Body of pancreas (tissue), 4 donors: ENCODE results near the gene KRT3. TPM values are rescaled to one million over a fixed set of nuclear protein-coding genes. Genes with fewer than 3 reads are reported as not detected.

Experiments used
- ATAC-seq: fragments of 150-250 bp; one replicate; pipeline ENCODE4 v1.9.1; 2016
- DNase-seq, 4 donors: peaks; one replicate each; pipeline ENCODE4 v3.0.0-alpha.2; 2019
- H3K27ac ChIP-seq, 4 donors: fragments of 200-600 bp; sonication (generic); 1 replicate in 3 of 4; 2 replicates in 1 of 4; pipeline versions ENCODE4 v1.5.1 to v1.6.1; 2016 to 2019; ENCODE audit warnings: mild to moderate bottlenecking in 1 of 4, mixed read lengths in 1 of 4, moderate library complexity in 1 of 4
- H3K27me3 ChIP-seq, 2 donors: fragments of 200-600 bp; sonication (generic); one replicate each; pipeline ENCODE4 v1.6.0; 2016; ENCODE audit warnings: mild to moderate bottlenecking in 1 of 2
- H3K36me3 ChIP-seq, 2 donors: fragments of 200-600 bp; sonication (generic); replicated peaks in 1 of 2; 2 replicates each; pipeline ENCODE4 v1.5.1; 2016; ENCODE audit warnings: low read depth in 2 of 2; ENCODE audit not compliant: insufficient read depth in 1 of 2
- H3K4me1 ChIP-seq: fragments of 200-600 bp; sonication (generic); one replicate; pipeline ENCODE4 v1.6.0; 2016
- H3K4me3 ChIP-seq, 2 donors: fragments of 200-600 bp; sonication (generic); 1 replicate in 1 of 2; 2 replicates in 1 of 2; pipeline ENCODE4 v1.5.1; 2016 to 2019
- H3K9me3 ChIP-seq, 3 donors: fragments of 200-600 bp; sonication (generic); 1 replicate in 2 of 3; 2 replicates in 1 of 3; pipeline ENCODE4 v1.5.1; 2016
- POLR2A ChIP-seq, 3 donors: fragments of 450-650 bp; IDR thresholded peaks; one replicate each; pipeline ENCODE4 v1.6.1; 2016; ENCODE audit warnings: antibody characterized with exemption in 3 of 3, mild to moderate bottlenecking in 2 of 3
- WGBS, 2 donors: methylation state at CpG; one replicate each; pipeline ENCODE4 v1.1.5; 2017; 5-methylcytosine and 5-hydroxymethylcytosine counted together
- intact Hi-C: fragments of 100-400 bp; cut with DNase I; formaldehyde crosslinking; loops from one replicate; pipeline ENCODE4 v1.15.1; 2023
- total RNA-seq, 2 donors: library from RNA; depleted of rRNA; stranded (reverse); fragments of >200 nt; gene quantifications; one replicate each; pipeline ENCODE4 v1.1.0, GENCODE V29; 2016
- TF ChIP-seq, protein P1 (sequence below), 7 experiments: fragments of 450-650 bp in 4 of 7; fragments of 200-600 bp in 3 of 7; sonication (generic) in 3 of 7; IDR thresholded peaks; one replicate each; pipeline ENCODE4 v1.5.1; 2016 to 2019; ENCODE audit warnings: antibody characterized with exemption in 7 of 7

The KRT3 gene
- total RNA-seq, 2 donors from 2014 or later = not detected

DNA sequence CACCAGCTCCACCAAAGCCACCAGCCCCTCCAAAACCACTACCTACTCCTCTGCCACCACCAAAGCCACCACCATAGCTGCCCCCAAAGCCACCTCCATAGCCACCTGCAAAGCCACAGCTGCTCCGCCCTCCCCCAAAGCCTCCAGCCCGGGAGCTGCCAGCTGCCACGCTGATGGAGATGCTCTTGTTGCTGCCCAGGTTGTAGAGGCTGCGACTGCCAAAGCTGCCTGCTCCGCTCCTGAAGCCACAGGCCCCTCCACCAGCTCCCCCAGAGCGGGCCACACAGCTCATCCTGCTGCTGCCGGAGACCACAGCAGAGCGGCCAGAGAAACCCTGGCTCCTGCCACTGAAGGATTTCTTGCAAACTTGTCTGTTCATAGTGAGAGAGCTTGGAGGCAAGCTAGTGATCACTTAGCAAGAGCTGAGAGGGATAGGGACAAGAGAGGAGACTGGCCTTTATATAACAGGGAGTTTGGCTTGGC, 19.0 kb downstream of the KRT3 start, which contains the start of gene KRT76:
Gene KRT76 (minus strand): TSS at position 433 of the 483 bp plus-strand sequence. CDS start 54 bp downstream, at position 379.
- DNase-seq (no peak), ATAC-seq (no peak)
- Histone ChIP-seq H3K4me3 (no peak within 1 kb of the TSS), H3K9me3 (no peaks in the 10 kb centered on the region), H3K36me3 (no peaks in the 10 kb centered on the region), H3K4me1 (no peaks in the 10 kb centered on the region), H3K27me3 (no peaks in the 10 kb centered on the region), H3K27ac (no peak within 1 kb of the TSS)
- intact Hi-C loops = no loop called here
- WGBS, 2 donors = 70 to 78% methylated on average over 4 to 8 of the region's 8 CpGs
- TF ChIP-seq, protein P1, sequence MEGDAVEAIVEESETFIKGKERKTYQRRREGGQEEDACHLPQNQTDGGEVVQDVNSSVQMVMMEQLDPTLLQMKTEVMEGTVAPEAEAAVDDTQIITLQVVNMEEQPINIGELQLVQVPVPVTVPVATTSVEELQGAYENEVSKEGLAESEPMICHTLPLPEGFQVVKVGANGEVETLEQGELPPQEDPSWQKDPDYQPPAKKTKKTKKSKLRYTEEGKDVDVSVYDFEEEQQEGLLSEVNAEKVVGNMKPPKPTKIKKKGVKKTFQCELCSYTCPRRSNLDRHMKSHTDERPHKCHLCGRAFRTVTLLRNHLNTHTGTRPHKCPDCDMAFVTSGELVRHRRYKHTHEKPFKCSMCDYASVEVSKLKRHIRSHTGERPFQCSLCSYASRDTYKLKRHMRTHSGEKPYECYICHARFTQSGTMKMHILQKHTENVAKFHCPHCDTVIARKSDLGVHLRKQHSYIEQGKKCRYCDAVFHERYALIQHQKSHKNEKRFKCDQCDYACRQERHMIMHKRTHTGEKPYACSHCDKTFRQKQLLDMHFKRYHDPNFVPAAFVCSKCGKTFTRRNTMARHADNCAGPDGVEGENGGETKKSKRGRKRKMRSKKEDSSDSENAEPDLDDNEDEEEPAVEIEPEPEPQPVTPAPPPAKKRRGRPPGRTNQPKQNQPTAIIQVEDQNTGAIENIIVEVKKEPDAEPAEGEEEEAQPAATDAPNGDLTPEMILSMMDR (IDR thresholded peaks at IDR 0.05) = no peak
- TF ChIP-seq POLR2A (IDR thresholded peaks at IDR 0.05) = no peak

DNA sequence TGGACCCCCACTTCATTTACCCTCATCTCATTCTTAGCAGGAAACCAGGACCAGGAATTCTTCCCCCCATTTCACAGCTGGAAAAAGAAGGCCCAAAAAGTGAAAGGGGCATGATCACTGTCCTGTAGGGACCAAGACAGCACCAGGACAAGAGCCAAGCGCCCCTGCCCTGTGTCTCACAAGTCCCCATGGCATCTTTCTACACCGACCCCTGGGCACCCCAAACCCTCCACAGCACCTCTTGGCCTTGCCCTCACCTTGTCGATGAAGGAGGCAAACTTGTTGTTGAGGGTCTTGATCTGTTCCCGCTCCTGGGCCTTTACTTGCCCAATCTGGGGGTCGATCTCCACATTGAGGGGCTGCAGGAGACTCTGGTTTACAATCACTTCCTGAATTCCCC, 19.5 kb downstream of the KRT3 start:
- no peaks in the 10 kb centered on the region for H3K4me1 ChIP-seq

DNA sequence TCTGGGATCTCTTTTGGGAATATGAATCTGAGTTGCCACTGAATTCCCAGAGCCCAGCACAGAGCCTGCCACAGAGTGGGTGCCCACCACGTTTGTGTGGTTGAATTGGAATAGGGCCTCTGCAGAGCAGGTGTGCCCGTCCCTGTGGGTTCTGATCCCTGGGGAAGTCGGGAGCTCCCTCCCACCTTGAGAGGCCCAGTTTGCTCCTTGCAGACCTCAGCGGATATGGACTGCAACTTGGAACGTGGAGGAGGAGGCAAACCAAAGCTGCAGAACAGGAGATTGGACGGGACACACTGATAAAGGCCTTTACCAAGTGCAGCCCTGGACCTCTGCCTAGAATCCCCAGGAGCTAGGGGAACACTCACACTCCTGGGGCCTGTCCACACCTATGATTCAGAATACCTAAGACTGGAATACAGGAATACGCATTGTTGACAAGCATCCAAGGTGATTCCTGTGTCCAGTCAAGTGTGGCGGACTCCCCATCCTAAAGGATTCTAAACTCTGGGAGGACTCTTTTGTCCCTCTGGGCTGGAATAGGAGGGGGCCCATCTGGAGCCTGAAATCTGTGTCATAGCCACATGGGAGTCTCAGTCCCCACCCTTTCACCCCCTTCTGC, 21.2 kb downstream of the KRT3 start:
- DNase-seq = no peak
- no peaks in the 10 kb centered on the region for H3K4me1 ChIP-seq
- H3K27me3 ChIP-seq = no peaks in the 10 kb centered on the region
- no peaks in the 10 kb centered on the region for H3K36me3 ChIP-seq
- WGBS, 2 donors = 71 to 72% methylated on average over 5 to 8 of the region's 8 CpGs
- TF ChIP-seq, protein P1 (IDR thresholded peaks at IDR 0.05) = no peak
- TF ChIP-seq POLR2A (IDR thresholded peaks at IDR 0.05) = no peak
- H3K27ac ChIP-seq = no peak overlapping the region
- H3K9me3 ChIP-seq = no peaks in the 10 kb centered on the region
- intact Hi-C loops = no loop called here
- ATAC-seq = no peak
- H3K4me3 ChIP-seq = no peak overlapping the region

More for the DNA sequence above, 19.5 kb downstream of the KRT3 start:
- no peaks in the 10 kb centered on the region for H3K9me3 ChIP-seq
- 77 to 83% methylated on average over 5 of the region's 5 CpGs for WGBS, 2 donors
- DNase-seq (no peak), ATAC-seq (no peak)
- no peaks in the 10 kb centered on the region for H3K27me3 ChIP-seq
- intact Hi-C loops = no loop called here
- no peak overlapping the region for H3K4me3 ChIP-seq
- H3K36me3 ChIP-seq = no peaks in the 10 kb centered on the region
- no peak for TF ChIP-seq POLR2A (IDR thresholded peaks at IDR 0.05)
- TF ChIP-seq, protein P1 (IDR thresholded peaks at IDR 0.05) = no peak
- no peak overlapping the region for H3K27ac ChIP-seq

DNA sequence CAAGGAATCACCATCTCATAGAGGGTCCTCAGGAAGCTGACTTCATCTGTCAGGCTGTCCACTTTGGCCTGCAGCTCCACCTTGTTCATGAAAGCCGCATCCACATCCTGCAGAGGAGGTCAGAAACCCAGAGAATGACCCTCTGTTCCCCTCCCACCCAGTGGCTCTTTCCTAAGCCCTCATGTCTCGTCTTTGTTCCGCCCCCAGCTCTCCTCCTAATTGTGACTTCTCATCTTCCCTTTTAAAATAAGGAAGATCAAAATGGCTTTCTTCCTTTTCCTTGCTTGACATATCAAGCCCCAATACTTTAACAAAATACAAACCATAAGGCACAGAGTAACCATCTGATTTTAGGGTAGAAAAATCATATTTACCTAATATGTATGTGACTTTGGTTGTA, 23.1 kb downstream of the KRT3 start:
- DNase-seq = no peak
- intact Hi-C loops = no loop called here
- 74 to 87% methylated on average over 3 of the region's 3 CpGs for WGBS, 2 donors

More for the DNA sequence above, 23.1 kb downstream of the KRT3 start:
- H3K27me3 ChIP-seq = no peaks in the 10 kb centered on the region
- no peak overlapping the region for H3K27ac ChIP-seq
- H3K4me3 ChIP-seq = no peak overlapping the region
- TF ChIP-seq POLR2A (IDR thresholded peaks at IDR 0.05) = no peak
- TF ChIP-seq, protein P1 (IDR thresholded peaks at IDR 0.05) = no peak
- ATAC-seq = no peak
- no peaks in the 10 kb centered on the region for H3K36me3 ChIP-seq
- no peaks in the 10 kb centered on the region for H3K9me3 ChIP-seq
- no peaks in the 10 kb centered on the region for H3K4me1 ChIP-seq
